Endothelial cell of umbilical vein (primary cell): ENCODE measurements around the gene COX8C. TPM values are rescaled to one million over a fixed set of nuclear protein-coding genes. Genes with fewer than 3 reads are reported as not detected.

Experiments used
- BruUV-seq: library from RNA; stranded (reverse); fragments of 400-500 nt; replicated peaks from 2 replicates; lab custom pipeline; 2021; lab: Mats Ljungman, UMichigan
- CTCF ChIA-PET: fragments of 300-600, 350-600 bp; sonication (Branson Sonifier 250); formaldehyde crosslinking; loops from one replicate; lab custom pipeline; 2021; ENCODE audit warnings: antibody characterized with exemption, inconsistent platforms; lab: Charles Lee
- POLR2A ChIA-PET: fragments of 300-600, 350-600 bp; sonication (Branson Sonifier 250); formaldehyde crosslinking; loops from one replicate; lab custom pipeline; 2021; ENCODE audit warnings: antibody characterized with exemption, inconsistent platforms; lab: Charles Lee
- DNase-seq: peaks from one replicate; pipeline ENCODE4 v3.0.0-alpha.2; 2011; ENCODE audit warnings: low read depth, low spot score
- FAIRE-seq: peaks from 2 replicates; lab custom pipeline; 2011; peaks lifted over from hg19 to GRCh38; lab: Jason Lieb, UNC
- H2AFZ ChIP-seq: 2 replicates; pipeline ENCODE4 v1.6.0; 2012; ENCODE audit warnings: low read depth, low read length, control low read depth, inconsistent platforms
- H3K27ac ChIP-seq: 2 replicates; pipeline ENCODE4 v1.5.1; 2011; ENCODE audit warnings: low read depth, mild to moderate bottlenecking, control low read depth, low read length, moderate library complexity; ENCODE audit not compliant: insufficient read depth
- H3K27me3 ChIP-seq, 2 experiments: 2 replicates each; pipeline versions ENCODE4 v1.6.0 to v1.6.1; 2011; ENCODE audit warnings: low read length in 2 of 2, mixed read lengths in 1 of 2; ENCODE audit not compliant: control insufficient read depth in 2 of 2, insufficient read depth in 2 of 2
- H3K36me3 ChIP-seq, 2 experiments: 2 replicates in 1 of 2; 3 replicates in 1 of 2; pipeline ENCODE4 v1.5.1; 2011; ENCODE audit warnings: low read length in 2 of 2, mild to moderate bottlenecking in 1 of 2, moderate library complexity in 1 of 2; ENCODE audit not compliant: control insufficient read depth in 2 of 2, insufficient read depth in 2 of 2; ENCODE audit errors: extremely low read depth in 1 of 2
- H3K4me1 ChIP-seq: 3 replicates; pipeline ENCODE4 v1.5.1; 2011; ENCODE audit warnings: mild to moderate bottlenecking, low read length; ENCODE audit not compliant: control insufficient read depth, insufficient read depth; ENCODE audit errors: extremely low read depth
- H3K4me2 ChIP-seq: 2 replicates; pipeline ENCODE4 v1.6.1; 2011; ENCODE audit warnings: low read length, control low read depth, mixed read lengths; ENCODE audit not compliant: insufficient read depth
- H3K4me3 ChIP-seq, 3 experiments: fragments of 200-600 bp in 1 of 3; sonication (generic), shearing (Covaris generic) in 1 of 3; replicated peaks in 1 of 3; 2 replicates each; pipeline ENCODE4 v1.5.1; 2011 to 2016; ENCODE audit warnings: control low read depth in 3 of 3, low read length in 3 of 3, mild to moderate bottlenecking in 2 of 3, inconsistent platforms in 1 of 3, low read depth in 1 of 3, moderate library complexity in 1 of 3; ENCODE audit not compliant: insufficient read depth in 1 of 3
- H3K79me2 ChIP-seq: 2 replicates; pipeline ENCODE4 v1.6.0; 2012; ENCODE audit warnings: low read length, inconsistent platforms; ENCODE audit not compliant: control insufficient read depth, insufficient read depth
- H3K9ac ChIP-seq: replicated peaks from 2 replicates; pipeline ENCODE3; 2011; ENCODE audit warnings: low read length, control low read depth; ENCODE audit not compliant: insufficient read depth; ENCODE audit errors: extremely low read depth
- H3K9me1 ChIP-seq: replicated peaks from 3 replicates; pipeline ENCODE4 v1.6.0; 2011; ENCODE audit warnings: mild to moderate bottlenecking, low read length; ENCODE audit not compliant: control insufficient read depth, insufficient read depth; ENCODE audit errors: extremely low read depth
- H3K9me3 ChIP-seq: replicated peaks from 2 replicates; pipeline ENCODE4 v1.5.1; 2012; ENCODE audit warnings: low read length, inconsistent platforms; ENCODE audit not compliant: control insufficient read depth, insufficient read depth
- H4K20me1 ChIP-seq: replicated peaks from 2 replicates; pipeline ENCODE3; 2011; ENCODE audit warnings: mild to moderate bottlenecking, low read length; ENCODE audit not compliant: control insufficient read depth, insufficient read depth; ENCODE audit errors: extremely low read depth
- EZH2 ChIP-seq: IDR thresholded peaks from 2 replicates; pipeline ENCODE4 v1.6.1; 2012; ENCODE audit warnings: borderline replicate concordance, low read depth, mild to moderate bottlenecking, moderate library complexity, low read length, inconsistent platforms; ENCODE audit not compliant: severe bottlenecking
- FOS ChIP-seq: IDR thresholded peaks from 2 replicates; pipeline ENCODE4 v1.6.1; 2011; ENCODE audit warnings: mild to moderate bottlenecking, low read length, moderate library complexity, borderline replicate concordance; ENCODE audit not compliant: insufficient read depth
- GATA2 ChIP-seq: IDR thresholded peaks from 2 replicates; pipeline ENCODE4 v1.7.0; 2011; ENCODE audit warnings: low read depth, mild to moderate bottlenecking, moderate library complexity, mixed read lengths, low read length; ENCODE audit not compliant: insufficient read length, insufficient read depth
- JUN ChIP-seq: IDR thresholded peaks from 2 replicates; pipeline ENCODE4 v1.6.1; 2011; ENCODE audit warnings: borderline replicate concordance, low read depth; ENCODE audit not compliant: insufficient read length, insufficient read depth
- MYC ChIP-seq: IDR thresholded peaks from one replicate; pipeline ENCODE4 v1.6.1; 2011; ENCODE audit warnings: mild to moderate bottlenecking, low read depth, low read length
- POLR2A ChIP-seq: IDR thresholded peaks from 2 replicates; pipeline ENCODE4 v1.6.1; 2012; ENCODE audit warnings: low read depth, mild to moderate bottlenecking, control low read depth, low read length
- POLR2AphosphoS5 ChIP-seq: IDR thresholded peaks from 2 replicates; pipeline ENCODE4 v1.6.1; 2012; ENCODE audit warnings: low read depth, mild to moderate bottlenecking, control low read depth, low read length, moderate library complexity; ENCODE audit not compliant: insufficient read depth
- dilution Hi-C: fragments of 300-500 bp; cut with MboI; formaldehyde crosslinking; loops from one replicate; pipeline ENCODE4 v1.15.0; 2019; ENCODE audit warnings: low sequenced_read_pairs; ENCODE audit not compliant: extremely low pct_ligation_motif_present
- intact Hi-C: fragments of 100-400 bp; cut with micrococcal nuclease; formaldehyde crosslinking; loops from one replicate; pipeline ENCODE4 v1.10.0; 2022
- polyA plus RNA-seq, 4 experiments: library from polyadenylated mRNA; depleted of rRNA in 3 of 4; stranded (reverse) in 3 of 4; unstranded in 1 of 4; fragments of >200 nt; gene quantifications; 2 replicates each; pipeline versions ENCODE4 v1.2.1 to v1.2.3, GENCODE V29; 2011 to 2012; ENCODE audit warnings: missing spikeins in 1 of 4
- total RNA-seq: library from RNA; stranded (reverse); gene quantifications from 2 replicates; pipeline ENCODE4 v1.2.3, GENCODE V29; 2021
- TF ChIP-seq, protein P1 (sequence below): IDR thresholded peaks from 2 replicates; pipeline ENCODE4 v1.6.1; 2011; ENCODE audit not compliant: insufficient read depth, insufficient read length
- TF ChIP-seq, protein P2 (sequence below), 2 donors: IDR thresholded peaks; 1 replicate in 1 of 2; 2 replicates in 1 of 2; pipeline ENCODE4 v1.5.1; 2011; ENCODE audit warnings: low read length in 2 of 2, mild to moderate bottlenecking in 2 of 2, moderate library complexity in 2 of 2, control low read depth in 1 of 2, inconsistent platforms in 1 of 2, low read depth in 1 of 2; ENCODE audit not compliant: insufficient read depth in 1 of 2; ENCODE audit errors: extremely low read depth in 1 of 2

Gene COX8C
- total and polyA plus RNA-seq, 2 donors (not counting 3 experiments of a cell fraction or from before 2014, with no cell fraction given) = not detected

DNA sequence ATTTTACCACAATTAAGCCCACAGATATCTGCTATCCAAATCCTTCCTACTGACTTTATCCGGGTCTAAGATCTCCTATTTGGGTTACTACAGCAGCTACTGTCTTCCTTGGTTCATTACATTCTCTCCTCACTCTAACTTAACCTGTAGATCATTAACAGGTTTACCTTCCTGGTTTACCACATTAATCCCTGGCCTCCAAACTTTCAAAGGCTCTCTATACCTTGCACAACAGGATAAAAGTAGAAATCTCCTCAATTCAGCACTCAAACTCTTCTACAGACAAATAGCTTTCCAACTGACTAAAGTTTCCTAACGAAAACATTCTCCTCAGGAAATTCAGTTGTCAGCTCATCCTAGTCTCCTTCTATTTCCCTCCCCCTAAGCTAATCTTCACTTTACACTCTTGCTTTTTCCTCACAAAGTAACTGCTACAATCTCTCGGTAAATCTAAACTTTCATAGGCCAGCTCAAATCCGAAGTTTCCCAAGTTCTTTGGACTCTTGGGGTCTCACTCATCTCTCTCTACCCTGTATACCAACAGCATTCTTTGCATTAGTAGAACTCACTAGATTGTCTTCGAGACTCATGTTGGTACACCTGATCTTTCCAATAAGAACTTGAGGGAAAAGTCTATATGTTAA is 16.9 kb upstream of the COX8C start:
- Histone ChIP-seq H3K4me2 (peak overlapping the region; percentile 92), H3K9me3 (no peaks in the 10 kb centered on the region), H3K79me2 (peaks cover 76% of the 10 kb centered on the region), H3K36me3 (no peaks in the 10 kb centered on the region), H3K4me1 (peaks cover 28% of the 10 kb centered on the region), H2AFZ (no peak overlapping the region), H3K27ac (peak overlapping the region; percentile 30), H3K9me1 (no peaks in the 10 kb centered on the region), H3K27me3 (no peaks in the 10 kb centered on the region), H3K4me3 (peak overlapping the region in 1 of 3 experiments; percentile 41), H4K20me1 (peaks cover 2% of the 10 kb centered on the region), H3K9ac (no peak overlapping the region)
- intact Hi-C loops (loop anchor here (5.0 to 10.0 kb wide), 2 partner anchors 73 to 215 kb away; partner anchors contain the start of gene ITPK1), dilution Hi-C loops (no loop called here)
- FAIRE-seq (no peak), DNase-seq (peak; percentile 51)
- POLR2A ChIA-PET = no interaction called here
- CTCF ChIA-PET = interaction anchor here (0.7 to 3.2 kb wide), 5 partner anchors 11 to 123 kb away, joined by 3 to 23 read pairs (median 4); partner anchors contain the start of genes GON7 and UBR7
- no TSS peak for BruUV-seq
- TF ChIP-seq, protein P1, sequence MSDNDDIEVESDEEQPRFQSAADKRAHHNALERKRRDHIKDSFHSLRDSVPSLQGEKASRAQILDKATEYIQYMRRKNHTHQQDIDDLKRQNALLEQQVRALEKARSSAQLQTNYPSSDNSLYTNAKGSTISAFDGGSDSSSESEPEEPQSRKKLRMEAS = no peak
- no peak for TF ChIP-seq POLR2AphosphoS5
- no peak for TF ChIP-seq POLR2A
- TF ChIP-seq FOS = no peak

DNA sequence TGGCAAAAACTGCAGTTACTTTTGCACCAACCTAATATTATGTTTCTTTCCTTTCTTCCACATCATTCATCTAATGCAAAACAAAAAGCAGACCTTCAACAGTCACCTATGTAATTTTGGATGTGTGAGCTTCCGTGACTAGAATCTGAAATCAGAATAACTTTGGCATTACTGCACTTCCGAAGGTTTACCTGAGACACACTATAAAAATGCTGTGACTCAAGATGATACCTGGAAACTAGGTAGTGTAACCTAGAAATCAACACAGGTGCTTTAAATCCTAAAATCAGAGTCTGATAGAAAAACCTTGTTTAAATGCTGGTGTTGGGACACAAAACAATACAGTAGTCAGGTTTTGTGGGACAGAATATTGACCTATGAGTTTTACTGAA is 16.4 kb upstream of the COX8C start:
- Histone ChIP-seq H3K79me2 (peaks cover 70% of the 10 kb centered on the region), H3K9me1 (no peaks in the 10 kb centered on the region), H3K9ac (peak overlapping the region; percentile 86), H2AFZ (no peak overlapping the region), H3K4me2 (peak overlapping the region; percentile 92), H3K9me3 (no peaks in the 10 kb centered on the region), H3K36me3 (no peaks in the 10 kb centered on the region), H4K20me1 (peaks cover 2% of the 10 kb centered on the region), H3K27ac (peak overlapping the region; percentile 82), H3K4me1 (peaks cover 28% of the 10 kb centered on the region), H3K4me3 (peak overlapping the region in 2 of 3 experiments; percentile 94 to 95), H3K27me3 (no peaks in the 10 kb centered on the region)
- TF ChIP-seq EZH2 = no peak
- TF ChIP-seq FOS = no peak
- TF ChIP-seq POLR2A = no peak
- no peak for TF ChIP-seq GATA2
- TF ChIP-seq MYC = no peak
- TF ChIP-seq JUN = no peak
- TF ChIP-seq, protein P2, sequence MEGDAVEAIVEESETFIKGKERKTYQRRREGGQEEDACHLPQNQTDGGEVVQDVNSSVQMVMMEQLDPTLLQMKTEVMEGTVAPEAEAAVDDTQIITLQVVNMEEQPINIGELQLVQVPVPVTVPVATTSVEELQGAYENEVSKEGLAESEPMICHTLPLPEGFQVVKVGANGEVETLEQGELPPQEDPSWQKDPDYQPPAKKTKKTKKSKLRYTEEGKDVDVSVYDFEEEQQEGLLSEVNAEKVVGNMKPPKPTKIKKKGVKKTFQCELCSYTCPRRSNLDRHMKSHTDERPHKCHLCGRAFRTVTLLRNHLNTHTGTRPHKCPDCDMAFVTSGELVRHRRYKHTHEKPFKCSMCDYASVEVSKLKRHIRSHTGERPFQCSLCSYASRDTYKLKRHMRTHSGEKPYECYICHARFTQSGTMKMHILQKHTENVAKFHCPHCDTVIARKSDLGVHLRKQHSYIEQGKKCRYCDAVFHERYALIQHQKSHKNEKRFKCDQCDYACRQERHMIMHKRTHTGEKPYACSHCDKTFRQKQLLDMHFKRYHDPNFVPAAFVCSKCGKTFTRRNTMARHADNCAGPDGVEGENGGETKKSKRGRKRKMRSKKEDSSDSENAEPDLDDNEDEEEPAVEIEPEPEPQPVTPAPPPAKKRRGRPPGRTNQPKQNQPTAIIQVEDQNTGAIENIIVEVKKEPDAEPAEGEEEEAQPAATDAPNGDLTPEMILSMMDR (IDR thresholded peaks at IDR 0.05; ENCODE audit: extremely low read depth in 1 of 2, insufficient read depth in 1 of 2, low read depth in 1 of 2, low read length in 2 of 2) = no peak
- TF ChIP-seq, protein P1 = no peak
- TF ChIP-seq POLR2AphosphoS5 = no peak
- dilution Hi-C loops (no loop called here), intact Hi-C loops (loop anchor here (5.0 to 10.0 kb wide), 2 partner anchors 73 to 216 kb away; partner anchors contain the start of gene ITPK1)
- DNase-seq (no peak), FAIRE-seq (no peak)
- BruUV-seq = no TSS peak
- CTCF ChIA-PET = interaction anchor here (0.7 to 3.2 kb wide), 4 partner anchors 11 to 124 kb away, joined by 4 to 23 read pairs (median 8); partner anchors contain the start of genes GON7 and UBR7
- POLR2A ChIA-PET = interaction anchor here (1.5 kb wide), 1 partner anchor 13 kb away, joined by 3 read pairs; no protein-coding TSS in a partner anchor
